NCI-H1048 (cell line): Measurements from ENCODE around the gene MINDY3.
A peak's percentile ranks its signal among the peaks of the same experiment; 100 is the strongest.
"Not testable (repeated sequence)": the region's sequence is repeated elsewhere in the genome, so short reads cannot be mapped to it uniquely, and the experiment has no call there.

Experiments used
- DNase-seq: peaks from one replicate; lab custom pipeline; 2025; lab: John Stamatoyannopoulos, UW

Gene MINDY3

GRCh38 chr10:15780353-15781135 is 79.8 kb downstream of the MINDY3 start:
- no peak for DNase-seq

- DNase-seq = no peak
Measured at GRCh38 chr10:15775513-15775912, 84.8 kb downstream of the MINDY3 start.

GRCh38 chr10:15774534-15774933 is 85.8 kb downstream of the MINDY3 start:
- DNase-seq = not testable (repeated sequence)

GRCh38 chr10:15764892-15765454 is 95.3 kb downstream of the MINDY3 start:
- no peak for DNase-seq

- no peak for DNase-seq
Measured at GRCh38 chr10:15763006-15763405, 97.3 kb downstream of the MINDY3 start.

- not testable (repeated sequence) for DNase-seq
Measured at GRCh38 chr10:15762239-15762638, 98.1 kb downstream of the MINDY3 start.

- DNase-seq = not testable (repeated sequence)
Measured at GRCh38 chr10:15761224-15761623, 99.1 kb downstream of the MINDY3 start.

GRCh38 chr10:15760681-15761080 is 99.6 kb downstream of the MINDY3 start:
- no peak for DNase-seq

- no peak for DNase-seq
Measured at GRCh38 chr10:15759265-15759664, 101.0 kb downstream of the MINDY3 start.

GRCh38 chr10:15758618-15759017 is 101.7 kb downstream of the MINDY3 start:
- DNase-seq = no peak

- no peak for DNase-seq
Measured at GRCh38 chr10:15754937-15755336, 105.4 kb downstream of the MINDY3 start.

GRCh38 chr10:15751046-15751445 is 109.3 kb downstream of the MINDY3 start:
- no peak for DNase-seq

GRCh38 chr10:15748126-15748525 is 112.2 kb downstream of the MINDY3 start:
- DNase-seq = no peak

GRCh38 chr10:15747632-15748031 is 112.7 kb downstream of the MINDY3 start:
- no peak for DNase-seq

GRCh38 chr10:15745751-15746150 is 114.6 kb downstream of the MINDY3 start:
- no peak for DNase-seq

- peak; percentile 21 for DNase-seq
Measured at GRCh38 chr10:15744217-15744865, 116.0 kb downstream of the MINDY3 start.

GRCh38 chr10:15743443-15743842 is 116.9 kb downstream of the MINDY3 start:
- DNase-seq = no peak

- DNase-seq = no peak
Measured at GRCh38 chr10:15742836-15743235, 117.5 kb downstream of the MINDY3 start.

- DNase-seq = no peak
Measured at GRCh38 chr10:15742102-15742501, 118.2 kb downstream of the MINDY3 start.

GRCh38 chr10:15741581-15741980 is 118.7 kb downstream of the MINDY3 start:
- no peak for DNase-seq

GRCh38 chr10:15740261-15740660 is 120.0 kb downstream of the MINDY3 start:
- DNase-seq = no peak

- no peak for DNase-seq
Measured at GRCh38 chr10:15739254-15739970, 120.9 kb downstream of the MINDY3 start.
